EH (cell line): ENCODE results near the gene FAM90A1.
"Not testable (repeated sequence)": the region's sequence is repeated elsewhere in the genome, so short reads cannot be mapped to it uniquely, and the experiment has no call there.

Source experiments
- DNase-seq: peaks from one replicate; pipeline ENCODE4 v3.0.0-alpha.2; 2015; ENCODE audit warnings: low read depth

Gene FAM90A1

GRCh38 chr12:8233935-8234495 lies 6.6 kb upstream of the FAM90A1 start:
- DNase-seq: not testable (repeated sequence)

DNA sequence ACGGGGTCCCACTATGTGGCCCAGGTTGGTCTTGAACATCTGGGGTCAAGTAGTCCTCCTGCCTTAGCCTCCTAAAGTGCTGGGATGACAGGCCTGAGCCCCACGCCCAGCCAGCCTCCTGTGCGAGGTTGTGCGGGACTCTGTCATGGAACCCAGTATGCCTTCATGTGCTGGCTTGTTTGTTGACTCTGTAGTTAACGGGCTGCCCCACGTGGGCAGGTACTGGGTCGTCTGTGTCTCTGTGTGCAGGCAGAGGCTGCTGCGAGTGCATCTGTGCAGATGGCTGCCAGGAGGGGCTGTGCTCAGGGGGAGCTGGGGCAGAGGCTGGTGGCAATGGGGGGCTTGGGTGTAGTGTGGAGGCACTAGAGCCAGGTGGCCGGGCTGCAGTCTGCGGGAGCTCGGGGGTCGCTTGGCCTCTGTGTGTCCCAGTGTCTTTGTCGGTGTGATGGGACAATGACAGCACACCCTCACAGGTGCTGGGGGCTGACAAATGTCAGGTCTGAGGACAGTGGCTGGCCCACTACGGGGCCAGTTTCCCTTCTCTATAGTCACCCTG lies 6.0 kb upstream of the FAM90A1 start:
- not testable (repeated sequence) for DNase-seq

GRCh38 chr12:8231666-8232608 lies 4.5 kb upstream of the FAM90A1 start:
- DNase-seq: peak; percentile 99

DNA sequence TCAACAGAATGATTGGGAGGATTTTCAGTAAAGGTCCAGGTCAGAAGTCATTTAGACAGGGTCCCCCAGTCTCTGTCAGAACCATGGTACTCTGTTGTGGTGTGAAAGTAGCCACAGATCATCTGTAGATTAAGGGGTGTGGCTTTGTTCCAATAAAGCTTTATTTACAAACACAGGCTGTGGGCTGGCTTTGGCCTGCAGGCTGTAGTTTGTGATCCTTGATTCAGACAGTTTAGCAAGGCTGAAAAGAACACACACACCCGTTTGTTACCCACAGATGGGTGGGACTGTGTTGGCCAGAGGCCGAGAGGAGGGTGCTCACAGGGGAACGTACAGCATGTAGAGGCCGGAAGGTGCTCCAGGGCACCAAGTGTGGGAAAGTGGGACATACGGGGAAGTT lies 3.6 kb upstream of the FAM90A1 start:
- DNase-seq: not testable (repeated sequence)

DNA sequence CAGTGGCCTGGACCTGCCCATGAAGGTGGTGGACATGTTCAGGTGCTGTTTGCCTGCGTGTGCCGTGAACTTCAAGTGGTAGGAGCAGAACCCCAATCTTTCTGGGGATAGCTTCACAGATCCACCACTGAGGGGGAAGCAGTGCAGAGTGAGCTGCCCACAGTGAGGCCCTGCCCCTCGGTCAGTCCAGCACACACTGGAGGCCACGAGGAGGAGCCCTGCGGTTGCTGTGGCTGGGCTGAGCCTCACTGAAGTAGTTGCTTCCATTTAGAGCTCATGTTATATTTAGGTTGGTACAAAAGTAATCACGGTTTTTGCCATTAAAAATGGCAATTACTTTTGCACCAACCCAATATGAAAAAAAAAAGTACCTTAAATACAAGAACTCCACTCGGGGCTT lies 2.1 kb upstream of the FAM90A1 start:
- not testable (repeated sequence) for DNase-seq

GRCh38 chr12:8228607-8229006 lies 1.2 kb upstream of the FAM90A1 start:
- DNase-seq: not testable (repeated sequence)

DNA sequence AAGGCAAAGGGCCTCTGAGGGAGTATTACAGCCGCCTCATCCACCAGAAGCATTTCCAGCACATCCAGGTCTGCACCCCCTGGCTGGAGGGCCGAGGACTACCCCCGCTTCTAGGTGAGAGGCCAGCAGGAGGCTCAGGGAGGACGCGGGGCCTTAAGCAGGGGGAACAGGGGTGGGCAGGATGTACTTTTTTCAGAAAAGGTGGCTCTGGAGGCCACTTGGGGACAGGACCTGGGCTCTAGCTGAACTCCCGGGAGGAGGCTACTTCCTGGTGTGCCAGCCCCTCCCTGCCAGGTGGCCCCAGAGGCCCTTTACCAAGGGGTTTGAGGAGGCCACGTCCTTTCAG lies 287 bp upstream of the FAM90A1 start:
- not testable (repeated sequence) for DNase-seq

GRCh38 chr12:8226355-8226754 lies 1.1 kb downstream of the FAM90A1 start:
- no peak for DNase-seq

GRCh38 chr12:8224782-8225181 lies 2.6 kb downstream of the FAM90A1 start:
- not testable (repeated sequence) for DNase-seq

- DNase-seq: not testable (repeated sequence)
Measured at GRCh38 chr12:8223646-8224045, 3.8 kb downstream of the FAM90A1 start.

- DNase-seq: not testable (repeated sequence)
Measured at GRCh38 chr12:8222303-8222702, 5.1 kb downstream of the FAM90A1 start.

- not testable (repeated sequence) for DNase-seq
Measured at GRCh38 chr12:8221844-8222243, 5.6 kb downstream of the FAM90A1 start.

DNA sequence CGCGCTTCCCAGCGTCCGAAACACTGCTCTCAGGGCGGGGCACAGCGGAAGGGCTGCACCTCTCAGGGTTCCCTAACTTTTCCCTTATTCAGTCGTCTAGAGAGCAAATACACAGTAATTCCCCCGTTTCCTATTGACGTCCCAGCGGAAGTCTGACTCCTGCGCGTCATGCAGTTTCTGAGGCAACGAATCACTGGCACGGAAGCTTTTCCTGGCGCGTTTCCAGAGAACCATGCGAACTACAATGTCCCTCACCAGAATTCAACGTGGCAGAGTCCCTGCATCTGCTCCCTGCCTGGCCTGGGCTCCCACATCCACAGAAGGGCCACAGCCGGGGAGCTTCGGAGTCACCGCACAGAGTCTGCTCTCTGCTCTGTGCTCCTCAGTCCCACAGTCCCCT lies 6.0 kb downstream of the FAM90A1 start:
- not testable (repeated sequence) for DNase-seq

DNA sequence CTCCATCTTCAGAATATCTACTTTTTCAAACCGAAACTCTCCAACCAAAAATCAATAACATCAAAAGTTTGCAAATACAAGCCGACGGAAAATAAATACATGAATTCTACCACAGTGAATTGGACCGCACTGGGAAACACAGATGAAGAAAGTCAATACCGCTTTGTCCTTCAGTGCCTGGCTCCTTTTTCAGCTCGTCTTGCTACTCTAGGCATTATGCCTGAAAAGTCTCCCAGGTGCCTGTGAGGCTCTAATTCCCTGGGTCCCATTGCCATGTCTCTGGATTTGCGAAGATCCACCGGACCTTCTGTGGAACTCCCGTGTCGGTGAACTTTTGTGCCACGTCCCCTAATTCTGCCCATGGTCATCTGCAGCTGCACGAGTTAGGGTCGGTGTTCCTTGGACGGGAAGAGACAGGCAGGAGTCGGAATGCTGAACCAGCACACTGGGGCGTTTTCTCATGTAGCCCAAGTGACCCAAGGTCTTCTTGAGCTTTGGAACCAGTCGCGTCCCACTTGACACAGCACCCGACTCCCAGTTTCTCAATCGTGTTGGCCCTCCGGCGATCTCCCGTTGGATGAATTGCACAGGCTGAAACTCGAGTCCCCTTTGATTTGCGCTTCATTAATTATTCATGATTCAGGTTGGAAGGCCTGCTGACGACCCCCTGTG lies 8.6 kb downstream of the FAM90A1 start:
- not testable (repeated sequence) for DNase-seq

DNA sequence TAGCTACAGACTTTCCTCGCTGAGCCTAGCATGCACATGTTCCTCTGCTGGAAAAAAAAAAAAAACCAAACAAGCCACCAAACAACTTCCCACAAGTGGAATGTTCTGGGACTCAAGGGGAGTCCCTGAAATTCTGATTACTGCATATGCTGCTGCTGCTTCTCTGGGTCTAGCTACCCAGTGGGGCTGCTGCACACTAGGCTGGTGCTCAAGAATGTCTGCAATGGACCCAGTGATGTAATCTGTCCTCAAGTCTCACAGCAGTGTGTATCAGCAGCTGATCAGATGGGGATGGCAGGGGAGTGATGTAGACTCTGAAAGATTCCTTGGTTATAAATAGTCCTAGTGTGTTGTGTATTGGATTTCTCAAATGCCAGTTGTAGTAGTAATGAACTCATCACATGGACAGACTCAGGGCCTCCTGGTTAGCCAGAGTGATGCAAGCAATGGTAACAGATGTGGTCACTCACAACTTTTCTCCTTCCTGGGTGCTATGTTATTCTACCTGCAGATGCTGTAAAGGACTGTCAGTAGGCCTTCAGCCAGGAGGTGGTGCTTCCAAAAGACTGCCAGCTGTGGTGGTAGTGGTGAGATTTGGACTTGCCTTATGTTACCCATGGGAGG lies 29.6 kb downstream of the FAM90A1 start:
- DNase-seq: peak; percentile 96

- peak; percentile 27 for DNase-seq
Measured at GRCh38 chr12:8188088-8188487, 39.3 kb downstream of the FAM90A1 start.

GRCh38 chr12:8184206-8184605 lies 43.2 kb downstream of the FAM90A1 start:
- DNase-seq: not testable (repeated sequence)

DNA sequence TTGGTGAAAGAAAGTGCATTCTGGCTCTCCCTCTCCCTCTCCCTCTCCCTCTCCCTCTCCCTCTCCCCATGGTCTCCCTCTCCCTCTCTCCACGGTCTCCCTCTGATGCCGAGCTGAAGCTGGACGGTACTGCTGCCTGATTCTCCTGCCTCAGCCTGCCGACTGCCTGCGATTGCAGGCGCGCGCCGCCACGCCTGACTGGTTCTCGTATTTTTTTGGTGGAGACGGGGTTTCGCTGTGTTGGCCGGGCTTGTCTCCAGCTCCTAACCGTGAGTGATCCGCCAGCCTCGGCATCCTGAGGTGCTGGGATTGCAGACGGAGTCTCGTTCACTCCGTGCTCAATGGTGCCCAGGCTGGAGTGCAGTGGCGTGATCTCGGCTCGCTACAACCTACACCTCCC lies 44.1 kb downstream of the FAM90A1 start:
- not testable (repeated sequence) for DNase-seq

DNA sequence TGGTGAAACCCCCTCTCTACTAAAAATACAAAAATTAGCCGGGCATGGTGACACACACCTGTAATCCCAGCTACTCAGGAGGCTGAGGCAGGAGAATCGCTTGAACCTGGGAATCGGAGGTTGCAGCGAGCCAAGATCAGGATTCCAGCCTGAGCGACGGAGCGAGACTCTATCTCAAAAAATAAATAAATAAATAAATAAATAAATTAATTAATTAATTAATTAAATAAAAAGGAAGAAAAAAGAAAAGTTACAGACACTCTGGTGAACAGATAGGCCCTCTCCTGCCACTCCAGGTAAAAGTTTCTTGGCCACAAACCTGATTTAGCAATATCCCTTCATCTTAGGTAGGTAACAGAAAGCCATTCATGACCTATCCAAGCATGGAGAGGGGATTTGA lies 44.5 kb downstream of the FAM90A1 start:
- DNase-seq: not testable (repeated sequence)

DNA sequence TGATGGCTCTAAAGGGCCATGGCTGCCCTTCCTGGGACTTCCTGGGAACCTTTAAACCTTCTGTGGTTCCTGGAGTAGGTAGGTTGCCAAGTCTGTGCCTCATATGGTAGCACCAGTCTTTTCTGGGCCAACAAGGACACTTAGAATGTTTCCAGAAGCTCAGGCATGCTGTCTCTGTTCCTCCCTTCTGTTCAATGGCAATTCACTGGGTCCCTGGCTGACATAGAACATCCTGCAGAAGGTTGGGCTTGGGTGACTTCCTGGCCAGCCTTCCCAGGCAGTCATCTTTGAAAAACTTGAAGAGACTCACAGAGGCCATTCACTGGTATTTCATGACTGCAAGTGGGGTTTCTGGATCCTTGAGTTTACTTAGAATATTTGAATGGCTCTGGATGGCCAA lies 46.1 kb downstream of the FAM90A1 start:
- DNase-seq: peak; percentile 58

- peak; percentile 66 for DNase-seq
Measured at GRCh38 chr12:8179989-8180585, 47.3 kb downstream of the FAM90A1 start.

DNA sequence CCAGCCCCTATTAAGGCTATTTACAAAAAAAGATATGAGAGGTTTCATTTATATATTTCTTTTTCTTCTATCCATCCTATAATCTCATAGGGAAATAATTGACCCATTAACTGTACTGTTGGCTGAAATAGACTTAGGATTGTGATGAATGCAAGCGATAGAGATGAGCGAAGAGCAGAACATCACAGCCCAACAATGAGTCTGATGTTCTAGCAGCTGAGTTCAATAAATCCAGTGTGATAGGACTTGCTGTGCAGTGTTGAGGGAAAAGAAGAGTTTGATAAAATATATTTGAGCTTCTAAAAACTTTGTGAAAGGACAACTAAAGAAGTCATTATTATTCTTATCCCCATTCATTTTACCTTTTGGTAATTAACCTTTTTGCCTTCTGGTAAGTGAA lies 54.5 kb downstream of the FAM90A1 start:
- DNase-seq: not testable (repeated sequence)
